K562 (cell line): ENCODE measurements around the gene CREBL2.

ENCODE experiments used
- ATF7 ChIP-seq: fragments of 450-650 bp; IDR thresholded peaks from 2 replicates; pipeline ENCODE4 v1.7.1; 2014; ENCODE audit warnings: mild to moderate bottlenecking, moderate library complexity
- BRCA1 ChIP-seq, 2 experiments: fragments of 450-650 bp in 1 of 2; sonication (generic) in 1 of 2; formaldehyde crosslinking in 1 of 2; IDR thresholded peaks; 2 replicates each; pipeline versions ENCODE4 v1.5.0 to v1.6.1; 2017 to 2020; ENCODE audit warnings: mild to moderate bottlenecking in 1 of 2, missing genetic modification reagents in 1 of 2
- CTCF ChIP-seq, 3 experiments: IDR thresholded peaks in 2 of 3; conservative IDR thresholded peaks in 1 of 3; 2 replicates each; pipeline ENCODE4 v1.5.1; 2011 to 2012; ENCODE audit warnings: low read length in 3 of 3, mild to moderate bottlenecking in 3 of 3, control low read depth in 2 of 3, improper control_type of control experiment in 1 of 3, inconsistent platforms in 1 of 3, low read depth in 1 of 3, mixed read lengths in 1 of 3, moderate library complexity in 1 of 3; ENCODE audit not compliant: insufficient read depth in 2 of 3
- ELF1 ChIP-seq: fragments of 200-800 bp; sonication (Bioruptor generic); IDR thresholded peaks from 2 replicates; pipeline ENCODE4 v1.6.1; 2016; ENCODE audit warnings: missing genetic modification characterization, missing compliant biosample characterization
- ETV5 ChIP-seq: sonication (generic); formaldehyde crosslinking; IDR thresholded peaks from 2 replicates; pipeline ENCODE4 v1.4.0; 2020; ENCODE audit warnings: low read depth, mild to moderate bottlenecking, missing genetic modification reagents
- NCOA2 ChIP-seq, 2 experiments: fragments of 450-650 bp; IDR thresholded peaks; 2 replicates each; pipeline ENCODE4 v1.6.1; 2018; ENCODE audit warnings: mild to moderate bottlenecking in 2 of 2, moderate library complexity in 1 of 2; ENCODE audit not compliant: partially characterized antibody in 2 of 2
- SP1 ChIP-seq: sonication (generic); formaldehyde crosslinking; IDR thresholded peaks from 2 replicates; pipeline ENCODE4 v1.8.1; 2022; ENCODE audit warnings: mild to moderate bottlenecking, missing genetic modification reagents
- ZBTB43 ChIP-seq: sonication (generic); formaldehyde crosslinking; IDR thresholded peaks from 2 replicates; pipeline ENCODE4 v1.8.0; 2023; ENCODE audit warnings: mild to moderate bottlenecking, missing genetic modification reagents
- ZNF121 ChIP-seq: sonication (generic); formaldehyde crosslinking; conservative IDR thresholded peaks from 2 replicates; pipeline ENCODE4 v1.8.0; 2022; ENCODE audit warnings: missing genetic modification reagents

DNA sequence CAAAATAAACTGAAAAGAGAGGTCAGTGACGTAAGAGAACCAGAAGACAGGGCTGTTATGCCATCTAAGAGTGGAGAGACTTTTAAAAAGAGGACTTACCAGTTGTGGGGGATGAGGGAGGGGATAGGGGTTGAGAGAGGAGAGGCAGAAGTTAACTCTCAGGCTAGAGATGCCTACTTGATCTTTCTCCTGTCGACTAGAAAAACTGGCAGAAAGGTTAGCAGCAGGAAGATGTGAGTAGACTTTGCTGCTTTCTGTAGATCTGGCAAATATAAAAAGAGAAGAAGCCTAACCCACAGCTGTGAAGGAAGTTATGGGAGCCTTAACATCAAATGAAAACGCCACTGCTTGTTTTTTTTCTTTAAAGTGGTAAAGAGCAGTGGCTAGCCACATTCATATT lies 10.7 kb downstream of the CREBL2 start:
- TF ChIP-seq NCOA2 (IDR thresholded peaks at IDR 0.05; ENCODE audit: partially characterized antibody in 2 of 2) (no peak), ETV5 (CRISPR knock-in tag) (no peak), CTCF (IDR thresholded peaks at IDR 0.05 in 2 of 3, conservative IDR thresholded peaks at IDR 0.05 in 1 of 3; ENCODE audit: insufficient read depth in 2 of 3, low read depth in 1 of 3, low read length in 3 of 3) (no peak), ATF7 (no peak), SP1 (no peak), ZBTB43 (CRISPR knock-in tag) (no peak), BRCA1 (IDR thresholded peaks at IDR 0.05) (no peak), BRCA1 (CRISPR knock-in tag; IDR thresholded peaks at IDR 0.05) (no peak), ZNF121 (CRISPR knock-in tag) (no peak), ELF1 (no peak)
